Measurements from ENCODE around the gene IRF4.

DNA sequence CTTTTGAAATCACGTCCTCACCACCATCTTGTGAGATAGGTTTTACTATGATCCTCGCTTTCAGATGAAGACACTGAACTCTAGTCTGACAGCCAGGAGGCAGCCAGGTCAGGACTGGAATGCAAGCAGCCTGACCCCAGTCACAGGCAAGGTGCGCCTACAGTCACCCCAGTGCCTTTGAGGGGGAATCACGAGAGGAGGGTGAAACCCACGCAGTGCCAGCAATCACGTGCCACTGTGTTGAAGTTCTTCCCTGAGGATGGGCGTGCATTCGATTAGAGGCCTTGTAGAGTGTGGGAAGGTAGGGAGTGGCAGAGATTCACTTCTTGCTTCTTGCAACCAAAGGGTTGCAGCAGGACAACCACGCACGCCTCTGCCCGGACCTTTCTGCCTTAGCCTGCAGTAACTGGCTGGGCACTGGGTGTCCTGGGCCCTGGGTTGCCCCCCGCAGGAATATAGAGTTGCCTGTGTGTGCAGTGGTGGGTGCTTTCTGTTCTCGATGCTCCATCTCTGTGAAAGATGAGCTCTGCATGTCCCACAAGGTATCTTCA lies 33.7 kb upstream of the IRF4 start:
- TF ChIP-seq POLR2A (IDR thresholded peaks at IDR 0.05; ENCODE audit: low read depth, low read length): no peak
- no peak for TF ChIP-seq EZH2 (IDR thresholded peaks at IDR 0.05; ENCODE audit: borderline replicate concordance, low read depth, low read length, severe bottlenecking)
- TF ChIP-seq, protein P1, sequence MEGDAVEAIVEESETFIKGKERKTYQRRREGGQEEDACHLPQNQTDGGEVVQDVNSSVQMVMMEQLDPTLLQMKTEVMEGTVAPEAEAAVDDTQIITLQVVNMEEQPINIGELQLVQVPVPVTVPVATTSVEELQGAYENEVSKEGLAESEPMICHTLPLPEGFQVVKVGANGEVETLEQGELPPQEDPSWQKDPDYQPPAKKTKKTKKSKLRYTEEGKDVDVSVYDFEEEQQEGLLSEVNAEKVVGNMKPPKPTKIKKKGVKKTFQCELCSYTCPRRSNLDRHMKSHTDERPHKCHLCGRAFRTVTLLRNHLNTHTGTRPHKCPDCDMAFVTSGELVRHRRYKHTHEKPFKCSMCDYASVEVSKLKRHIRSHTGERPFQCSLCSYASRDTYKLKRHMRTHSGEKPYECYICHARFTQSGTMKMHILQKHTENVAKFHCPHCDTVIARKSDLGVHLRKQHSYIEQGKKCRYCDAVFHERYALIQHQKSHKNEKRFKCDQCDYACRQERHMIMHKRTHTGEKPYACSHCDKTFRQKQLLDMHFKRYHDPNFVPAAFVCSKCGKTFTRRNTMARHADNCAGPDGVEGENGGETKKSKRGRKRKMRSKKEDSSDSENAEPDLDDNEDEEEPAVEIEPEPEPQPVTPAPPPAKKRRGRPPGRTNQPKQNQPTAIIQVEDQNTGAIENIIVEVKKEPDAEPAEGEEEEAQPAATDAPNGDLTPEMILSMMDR (IDR thresholded peaks at IDR 0.05; ENCODE audit: extremely low read depth in 1 of 2, insufficient read depth in 1 of 2, low read depth in 1 of 2, low read length in 2 of 2): no peak
- no peak for TF ChIP-seq POLR2AphosphoS5 (IDR thresholded peaks at IDR 0.05; ENCODE audit: insufficient read depth, low read depth, low read length)
- no peak for TF ChIP-seq JUN (IDR thresholded peaks at IDR 0.05; ENCODE audit: borderline replicate concordance, insufficient read depth, insufficient read length, low read depth)
- no peak for TF ChIP-seq MYC (IDR thresholded peaks at IDR 0.05; ENCODE audit: low read depth, low read length)
- TF ChIP-seq, protein P2, sequence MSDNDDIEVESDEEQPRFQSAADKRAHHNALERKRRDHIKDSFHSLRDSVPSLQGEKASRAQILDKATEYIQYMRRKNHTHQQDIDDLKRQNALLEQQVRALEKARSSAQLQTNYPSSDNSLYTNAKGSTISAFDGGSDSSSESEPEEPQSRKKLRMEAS (IDR thresholded peaks at IDR 0.05; ENCODE audit: insufficient read depth, insufficient read length): no peak
- TF ChIP-seq FOS (IDR thresholded peaks at IDR 0.05; ENCODE audit: borderline replicate concordance, insufficient read depth, low read length): no peak
- TF ChIP-seq GATA2 (IDR thresholded peaks at IDR 0.05; ENCODE audit: insufficient read depth, insufficient read length, low read depth, low read length): no peak
